ENCODE measurements around the gene FDXR.

GRCh38 chr17:74890554-74890953, 17.8 kb upstream of the FDXR start:
- TF ChIP-seq EZH2 (IDR thresholded peaks at IDR 0.05) (no peak), POLR2AphosphoS5 (IDR thresholded peaks at IDR 0.05; ENCODE audit: borderline replicate concordance, low read depth, low read length) (no peak)
